ENCODE measurements around the gene GALNT18.

Gene GALNT18

GRCh38 chr11:11567936-11568650 is 53.7 kb downstream of the GALNT18 start:
- DNase-seq (ENCODE audit: low read depth in 2 of 2), result no peak

- no peak for DNase-seq (ENCODE audit: low read depth in 2 of 2)
These were observed 56.2 kb downstream of the GALNT18 start for GRCh38 chr11:11565636-11566035.

GRCh38 chr11:11563200-11563975 is 58.4 kb downstream of the GALNT18 start:
- no peak for DNase-seq (ENCODE audit: low read depth in 2 of 2)

GRCh38 chr11:11561991-11562390 is 59.8 kb downstream of the GALNT18 start:
- no peak for DNase-seq (ENCODE audit: low read depth in 2 of 2)

- DNase-seq (ENCODE audit: low read depth in 2 of 2), result no peak
These were observed 63.0 kb downstream of the GALNT18 start for GRCh38 chr11:11558826-11559225.

GRCh38 chr11:11558396-11558795 is 63.4 kb downstream of the GALNT18 start:
- no peak for DNase-seq (ENCODE audit: low read depth in 2 of 2)

GRCh38 chr11:11555208-11555607 is 66.6 kb downstream of the GALNT18 start:
- DNase-seq (ENCODE audit: low read depth in 2 of 2), result no peak

- no peak for DNase-seq (ENCODE audit: low read depth in 2 of 2)
These were observed 68.2 kb downstream of the GALNT18 start for GRCh38 chr11:11553573-11553972.

- DNase-seq (ENCODE audit: low read depth in 2 of 2), result no peak
These were observed 69.2 kb downstream of the GALNT18 start for GRCh38 chr11:11552529-11553087.

GRCh38 chr11:11550534-11550933 is 71.3 kb downstream of the GALNT18 start:
- no peak for DNase-seq (ENCODE audit: low read depth in 2 of 2)

GRCh38 chr11:11545285-11546275 is 76.2 kb downstream of the GALNT18 start:
- no peak for DNase-seq (ENCODE audit: low read depth in 2 of 2)

GRCh38 chr11:11543656-11544055 is 78.1 kb downstream of the GALNT18 start:
- no peak for DNase-seq (ENCODE audit: low read depth in 2 of 2)

- no peak for DNase-seq (ENCODE audit: low read depth in 2 of 2)
These were observed 81.6 kb downstream of the GALNT18 start for GRCh38 chr11:11540157-11540556.

GRCh38 chr11:11538277-11538960 is 83.4 kb downstream of the GALNT18 start:
- no peak for DNase-seq (ENCODE audit: low read depth in 2 of 2)

GRCh38 chr11:11537871-11538270 is 83.9 kb downstream of the GALNT18 start:
- no peak for DNase-seq (ENCODE audit: low read depth in 2 of 2)

GRCh38 chr11:11537372-11537771 is 84.4 kb downstream of the GALNT18 start:
- no peak for DNase-seq (ENCODE audit: low read depth in 2 of 2)

- DNase-seq (ENCODE audit: low read depth in 2 of 2), result no peak
These were observed 85.2 kb downstream of the GALNT18 start for GRCh38 chr11:11536650-11537049.

- no peak for DNase-seq (ENCODE audit: low read depth in 2 of 2)
These were observed 86.2 kb downstream of the GALNT18 start for GRCh38 chr11:11535611-11536010.

GRCh38 chr11:11534981-11535380 is 86.8 kb downstream of the GALNT18 start:
- no peak for DNase-seq (ENCODE audit: low read depth in 2 of 2)

- no peak for DNase-seq (ENCODE audit: low read depth in 2 of 2)
These were observed 88.1 kb downstream of the GALNT18 start for GRCh38 chr11:11533751-11534150.

GRCh38 chr11:11533057-11533456 is 88.7 kb downstream of the GALNT18 start:
- DNase-seq (ENCODE audit: low read depth in 2 of 2), result no peak
